Right renal pelvis (tissue), 4 donors: ENCODE results near the gene CSMD2. TPM values are rescaled to one million over a fixed set of nuclear protein-coding genes. Genes with fewer than 3 reads are reported as not detected.

Source experiments
- DNase-seq, 4 donors: peaks; one replicate each; pipeline ENCODE4 v3.0.0-alpha.2; 2013; ENCODE audit warnings: low read depth in 4 of 4, low spot score in 3 of 4, missing footprints in 1 of 4
- polyA plus RNA-seq, 4 donors: library from polyadenylated mRNA; unstranded; fragments of 120-200 nt; gene quantifications; one replicate each; pipeline ENCODE4 v1.2.1, GENCODE V29; 2013; ENCODE audit not compliant: insufficient read length in 4 of 4

CSMD2 gene
- polyA plus RNA-seq, 4 donors: 0.83 to 1.3 (median 1.2) TPM

DNA sequence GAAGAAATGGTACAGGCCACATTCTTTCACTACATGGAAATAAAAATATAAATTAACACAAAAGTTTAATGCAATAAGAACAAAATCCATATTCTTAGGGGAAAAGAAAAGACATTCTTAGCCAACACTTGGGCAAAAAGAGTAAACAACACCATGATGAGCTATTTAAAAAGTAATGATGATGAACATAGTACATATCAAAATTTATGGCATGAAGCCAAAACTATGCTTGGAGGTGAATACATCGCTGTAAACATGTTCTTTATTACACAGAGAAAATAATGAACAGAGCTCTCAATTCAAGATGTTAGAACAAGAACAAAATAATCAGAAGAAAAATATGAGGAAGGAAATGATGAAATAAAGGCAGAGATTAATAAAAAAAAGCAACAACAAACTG, 534.3 kb downstream of the CSMD2 start:
- no peak for DNase-seq

DNA sequence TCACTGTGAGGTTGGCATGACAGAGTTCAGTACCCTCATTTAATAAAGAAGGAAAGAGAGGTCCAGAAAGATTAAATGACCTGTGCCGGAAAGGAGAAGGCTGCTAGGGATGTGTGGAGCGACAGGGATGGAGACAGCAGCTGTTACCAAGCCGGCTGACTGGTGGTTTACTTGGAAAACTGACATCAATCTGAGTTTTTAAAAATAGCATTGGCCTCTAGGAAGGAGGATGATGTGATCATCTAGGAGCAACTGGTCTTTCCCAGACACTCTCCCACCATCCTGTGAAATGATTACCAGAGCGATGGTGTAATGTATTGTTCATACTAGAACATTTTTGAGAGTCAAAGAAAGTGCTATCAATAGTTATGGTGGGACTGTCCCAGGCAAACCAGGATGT, 538.2 kb downstream of the CSMD2 start:
- no peak for DNase-seq

DNA sequence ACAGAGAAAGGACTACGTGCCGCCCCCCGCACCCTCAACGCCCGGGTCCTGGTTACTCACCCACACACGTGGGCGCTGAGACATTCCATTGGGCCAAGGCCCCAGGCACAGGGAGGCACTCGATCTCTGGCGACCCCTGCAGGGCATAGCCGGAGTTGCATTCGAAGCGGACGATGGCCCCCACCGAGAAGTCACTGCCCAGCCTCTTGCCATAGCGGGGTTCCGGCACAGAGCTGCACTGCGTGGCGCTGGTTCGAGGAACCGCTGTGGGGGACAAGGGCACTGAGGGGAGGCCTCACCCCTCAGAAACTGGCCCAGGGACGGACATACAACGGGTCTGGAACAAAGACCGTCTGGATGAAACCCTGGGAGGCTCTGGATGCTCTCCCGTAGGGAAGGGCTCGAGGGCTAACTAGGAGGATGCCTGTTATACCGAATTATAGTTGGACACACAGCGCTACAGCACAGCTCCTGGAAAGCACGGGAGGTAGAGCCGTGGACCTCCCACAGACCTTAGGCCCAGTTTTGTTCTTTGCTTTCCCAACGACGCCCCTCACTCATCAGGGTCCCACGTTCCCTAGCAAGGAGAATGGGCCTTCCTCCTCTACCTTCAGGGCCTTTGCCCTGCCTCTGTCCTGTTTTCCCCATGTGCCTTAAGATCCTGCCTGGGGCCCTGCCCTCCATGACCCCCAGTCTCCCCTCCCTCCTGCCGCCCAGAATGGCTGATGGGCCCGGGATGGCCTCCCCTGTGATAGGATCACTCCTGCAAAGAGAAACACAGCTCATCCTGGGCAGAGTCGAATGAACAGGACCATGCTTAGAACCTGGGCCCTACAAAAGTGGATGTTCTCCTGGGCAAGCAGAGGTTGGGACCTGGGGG, 539.8 kb downstream of the CSMD2 start:
- DNase-seq: no peak

DNA sequence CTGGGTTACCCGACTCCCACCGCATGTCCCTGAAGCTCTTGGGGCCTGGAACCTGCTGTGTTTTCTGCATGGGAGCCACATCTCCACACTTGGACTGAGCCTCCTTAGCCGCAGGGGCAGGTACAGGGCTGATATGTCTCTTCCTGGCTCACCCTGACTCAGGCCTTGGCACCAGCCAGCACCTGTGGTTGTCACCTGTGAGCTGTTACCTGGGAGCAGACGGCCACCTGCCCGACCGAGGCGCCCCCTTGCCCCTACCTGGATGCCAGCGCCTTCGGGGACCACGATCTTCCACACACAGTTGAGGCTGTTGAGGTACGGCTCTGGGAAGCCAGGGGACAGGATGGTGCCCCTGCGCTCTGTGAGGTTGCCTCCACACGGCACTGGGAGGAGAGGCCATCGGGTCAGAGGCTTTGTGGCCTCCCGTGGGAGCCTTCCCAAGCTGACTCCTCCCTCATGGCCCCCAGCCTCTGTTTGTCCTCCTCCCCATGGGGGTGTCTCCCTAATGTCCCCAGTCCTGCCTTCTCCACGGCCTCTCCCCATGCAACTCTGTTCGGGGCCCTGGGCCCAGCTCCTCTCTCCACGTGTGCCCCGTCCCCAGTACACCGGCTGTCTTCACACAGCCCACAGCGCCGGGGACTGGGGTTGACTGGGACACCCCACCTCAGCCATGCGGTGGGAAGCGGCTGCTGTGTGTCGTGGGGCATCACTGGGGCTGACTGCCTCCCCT, 540.6 kb downstream of the CSMD2 start:
- DNase-seq: no peak

DNA sequence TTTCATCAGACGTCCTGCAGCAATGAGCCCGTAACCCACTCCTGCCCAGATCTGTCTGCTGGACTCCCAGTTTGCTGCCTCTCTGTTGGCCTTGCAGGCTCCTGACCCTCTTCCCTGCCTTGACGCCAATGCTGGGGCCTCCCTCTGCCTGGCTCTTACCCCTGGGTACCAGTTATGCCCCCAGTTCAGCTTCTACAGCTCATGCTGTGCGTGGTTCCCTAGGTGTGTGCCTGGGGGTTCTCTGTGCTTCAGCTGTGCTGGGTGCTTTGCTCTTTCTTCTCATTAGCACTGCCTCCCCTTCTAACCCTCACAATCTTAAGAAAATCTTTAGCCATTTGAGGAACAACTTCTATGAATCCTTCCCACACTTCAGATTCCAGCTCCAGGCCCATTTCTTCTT, 541.2 kb downstream of the CSMD2 start:
- no peak for DNase-seq

DNA sequence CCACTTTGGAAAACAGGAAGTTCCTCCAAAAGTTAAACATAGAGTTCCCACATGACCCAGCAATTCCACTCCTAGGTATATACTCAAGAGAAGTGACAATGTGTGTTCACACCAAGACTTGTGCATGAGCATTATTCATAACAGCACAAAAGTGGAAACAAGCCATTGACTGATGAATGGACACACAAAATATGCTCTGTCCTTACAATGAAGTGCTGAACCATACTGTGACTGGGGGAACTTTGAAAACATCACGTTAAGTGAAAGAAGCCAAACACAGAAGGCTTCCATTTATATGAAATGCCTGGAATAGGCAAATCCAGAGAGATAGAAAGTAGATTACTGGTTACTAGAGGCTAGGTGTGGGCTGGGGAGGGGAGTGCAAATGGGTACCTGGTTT, 542.3 kb downstream of the CSMD2 start:
- no peak for DNase-seq

DNA sequence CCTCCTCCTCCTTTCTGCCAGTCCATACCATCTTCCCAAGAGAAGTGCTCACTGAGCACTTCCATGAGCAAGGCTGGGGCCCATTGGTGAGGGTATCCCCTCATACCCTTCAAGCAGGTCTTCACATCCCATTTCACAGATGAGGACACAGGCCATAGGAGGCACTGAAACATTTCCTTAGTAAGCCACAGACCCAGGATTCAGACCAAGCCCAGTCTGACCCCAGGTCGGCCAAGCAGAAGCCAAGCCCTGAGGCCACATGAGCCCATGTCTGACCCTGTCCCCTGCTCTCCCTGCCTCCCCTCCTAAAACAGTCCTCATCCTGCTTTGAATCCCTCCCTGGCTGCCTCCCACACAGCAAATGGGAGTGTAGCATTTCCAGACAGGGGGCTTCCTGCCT, 546.4 kb downstream of the CSMD2 start:
- no peak for DNase-seq

DNA sequence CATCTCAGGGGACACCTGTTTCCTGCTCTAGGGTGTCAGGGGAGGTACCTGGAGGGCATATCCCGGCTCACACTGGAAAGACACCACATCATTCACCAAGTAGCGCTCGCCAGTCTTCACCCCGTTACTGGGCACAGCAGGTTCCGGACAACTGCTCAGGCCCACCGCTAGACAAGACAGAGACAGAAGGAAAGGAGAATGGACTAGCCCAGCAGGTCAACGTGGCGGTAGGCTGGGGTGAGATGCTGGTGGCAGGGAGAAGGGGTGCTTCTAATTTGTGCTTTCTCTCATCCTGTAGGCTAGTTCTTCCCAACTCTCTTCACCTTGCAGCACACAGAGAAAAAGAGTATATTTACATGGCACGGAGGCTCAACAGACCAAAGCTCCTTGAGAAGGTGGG, 547.6 kb downstream of the CSMD2 start:
- no peak for DNase-seq

DNA sequence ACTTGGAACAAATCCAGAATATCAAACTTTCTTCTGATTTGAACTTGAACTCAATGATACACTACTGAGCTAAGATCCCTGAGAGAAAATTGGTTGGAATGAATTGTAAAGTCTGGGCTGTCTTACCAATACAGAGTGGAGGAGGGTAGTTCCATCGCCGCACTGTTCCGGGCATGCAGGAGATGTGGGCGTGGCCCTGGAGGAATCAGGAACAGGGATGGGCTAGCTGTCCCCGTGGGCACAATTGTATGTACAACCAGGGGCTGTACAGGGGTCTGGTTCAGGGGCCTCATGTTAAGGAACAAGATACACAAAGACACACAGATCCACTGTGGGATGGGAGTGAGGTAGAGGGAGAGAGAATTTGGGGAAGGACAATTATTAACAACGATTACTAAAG, 548.2 kb downstream of the CSMD2 start:
- no peak for DNase-seq

DNA sequence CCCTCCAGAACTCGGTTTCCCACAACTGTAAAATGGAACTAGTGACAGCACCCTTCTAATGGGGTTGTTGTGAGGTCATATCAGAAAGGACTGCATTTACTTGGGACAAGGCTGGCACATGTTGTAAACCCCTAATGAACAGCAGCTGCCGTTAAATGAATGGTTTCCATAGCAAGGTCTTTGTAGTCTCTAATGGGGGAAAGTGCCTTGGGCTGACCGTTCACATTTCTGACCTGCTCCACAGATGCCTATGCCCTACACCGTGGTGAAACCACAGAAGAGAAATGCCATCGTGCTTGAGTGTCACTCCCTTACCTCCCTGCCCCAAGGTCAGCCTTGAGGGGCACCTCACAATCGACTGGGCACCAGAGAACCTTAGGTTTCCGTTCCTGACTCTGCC, 549.5 kb downstream of the CSMD2 start:
- no peak for DNase-seq

DNA sequence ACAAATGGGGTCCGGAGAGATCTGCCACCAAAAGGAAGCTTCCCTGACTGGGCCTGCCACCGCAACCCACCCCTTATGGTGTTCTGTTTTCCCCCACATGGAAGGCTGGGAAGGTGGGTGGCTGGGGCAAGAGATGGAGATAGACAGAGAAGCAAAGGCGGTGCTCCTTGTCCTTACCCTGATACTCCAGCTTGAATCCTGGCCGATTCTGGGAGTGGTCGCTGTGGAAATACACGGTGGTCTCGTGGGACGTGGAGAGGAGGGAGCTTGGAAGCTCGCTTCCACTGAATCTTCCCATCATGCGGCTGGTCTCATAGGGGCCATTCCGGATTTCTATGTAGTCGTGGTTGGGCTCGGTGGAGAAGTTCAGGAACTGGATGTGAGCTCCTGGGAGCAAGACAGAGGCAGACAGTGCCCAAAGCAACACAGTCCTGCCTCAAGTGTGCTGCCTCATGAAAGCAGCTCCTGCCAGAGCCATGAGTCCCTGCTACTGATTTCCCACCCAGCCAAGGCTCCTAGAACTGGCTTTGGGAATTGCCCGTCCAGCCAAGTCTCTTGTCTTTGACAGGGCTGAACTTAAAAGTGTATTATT, 554.1 kb downstream of the CSMD2 start:
- no peak for DNase-seq

DNA sequence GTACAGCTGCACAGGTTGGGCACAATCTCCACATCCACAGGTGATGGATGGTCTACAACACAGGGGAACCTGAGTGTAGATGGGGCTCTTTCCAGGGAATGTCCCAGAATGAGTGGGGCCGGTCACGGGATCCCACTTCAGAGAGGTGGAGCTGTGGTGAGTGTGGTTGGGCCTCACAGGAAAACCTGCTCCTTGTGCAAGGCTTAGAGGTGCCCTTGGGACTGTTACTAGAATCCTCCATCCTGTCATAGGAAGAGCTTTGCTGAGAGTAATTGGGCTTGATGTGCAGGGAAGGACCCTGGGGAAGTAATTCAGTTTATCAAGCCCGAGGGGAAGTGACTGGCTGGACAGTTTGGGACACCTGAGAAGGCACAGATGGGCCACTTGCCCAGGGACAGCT, 554.6 kb downstream of the CSMD2 start:
- DNase-seq: no peak

DNA sequence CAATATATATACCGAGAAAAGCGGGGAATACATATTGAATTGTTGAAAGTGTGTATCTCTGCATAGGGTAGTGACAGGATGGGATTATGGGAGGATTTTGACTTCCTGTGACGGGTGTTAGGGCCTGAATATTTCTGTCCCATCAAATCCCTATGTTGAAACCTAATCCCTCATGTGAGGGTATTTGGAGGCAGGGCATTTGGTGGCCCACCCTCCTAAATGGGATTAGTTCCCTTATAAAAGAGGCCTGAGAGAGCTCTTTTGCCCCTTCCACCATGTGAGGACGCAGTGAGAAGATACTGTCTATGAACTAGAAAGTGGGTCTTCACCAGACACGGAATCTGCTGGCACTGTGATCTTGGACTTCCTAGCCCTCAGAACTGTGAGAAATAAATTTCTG, 555.3 kb downstream of the CSMD2 start:
- no peak for DNase-seq

DNA sequence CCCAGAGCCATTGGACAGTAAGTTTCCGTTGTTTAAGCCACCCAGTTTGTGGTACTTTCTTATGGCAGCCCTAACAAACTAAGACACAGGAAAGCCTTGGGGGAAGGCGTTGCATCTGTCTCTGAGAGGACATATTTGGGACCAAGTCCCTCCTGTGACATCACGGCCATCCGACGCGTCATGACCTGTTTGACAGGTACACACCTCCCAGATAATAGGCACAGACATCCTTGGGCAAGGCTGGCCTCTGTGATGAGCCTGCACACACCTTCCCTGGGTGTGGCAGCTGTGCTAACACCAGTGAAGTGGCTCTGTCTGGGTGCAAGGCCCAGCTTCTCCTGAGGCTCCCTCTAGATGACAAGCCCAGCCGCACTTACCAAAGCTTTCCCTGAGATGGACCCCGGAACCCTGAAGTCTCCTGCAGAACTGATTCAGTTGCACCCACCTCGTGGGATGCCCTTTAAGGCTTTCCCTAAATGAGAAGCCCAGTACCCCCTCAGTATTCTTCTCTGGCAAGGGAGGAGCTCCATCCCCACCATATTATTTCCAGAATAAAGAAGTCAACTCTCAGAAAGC, 556.1 kb downstream of the CSMD2 start:
- no peak for DNase-seq

DNA sequence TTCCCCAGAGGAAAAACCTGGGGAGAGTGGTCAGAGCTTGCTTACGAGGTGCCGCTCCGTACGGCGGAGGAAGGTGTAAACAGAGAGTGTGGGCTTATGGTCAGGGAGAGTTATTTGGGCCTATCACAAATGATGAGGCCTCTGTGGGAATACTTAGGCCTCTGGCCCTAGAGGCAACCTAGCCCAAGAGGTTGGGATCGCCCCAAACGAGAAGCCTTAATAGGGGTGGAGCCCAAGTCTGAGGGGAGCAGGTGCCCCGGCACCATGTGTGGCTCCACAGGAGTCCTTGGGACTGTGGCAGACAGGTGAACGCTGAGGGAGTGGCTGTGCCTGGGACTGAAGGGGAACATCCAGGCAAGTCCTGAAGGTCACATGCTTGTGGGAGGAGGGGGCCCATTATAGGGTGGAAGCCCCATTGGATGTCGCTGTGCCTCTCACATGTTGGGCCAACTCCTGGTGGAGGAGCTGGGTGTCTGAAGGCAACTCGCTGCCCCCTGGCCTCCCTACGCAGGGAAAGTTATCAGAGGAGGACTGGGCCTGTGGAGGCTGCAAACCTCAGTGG, 557.5 kb downstream of the CSMD2 start:
- no peak for DNase-seq

DNA sequence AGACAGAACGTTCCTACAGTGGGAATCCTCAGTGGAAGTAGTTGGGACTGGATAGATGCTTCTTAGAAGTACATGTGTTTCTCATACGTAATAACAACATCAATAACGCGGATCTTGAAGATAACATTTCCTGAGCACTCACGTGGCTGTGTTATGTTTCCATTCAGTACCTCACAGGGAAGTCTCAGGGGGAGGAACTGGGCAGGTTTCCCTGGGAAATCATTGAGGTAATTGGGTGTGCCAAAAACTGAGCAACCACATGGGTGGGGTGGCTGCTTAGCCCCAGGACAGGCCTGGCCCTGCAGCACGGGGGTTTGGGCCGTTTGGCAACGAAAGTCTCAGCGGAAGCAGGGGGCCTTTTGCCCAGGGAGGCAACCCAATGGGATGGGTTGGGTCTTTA, 558.8 kb downstream of the CSMD2 start:
- no peak for DNase-seq

DNA sequence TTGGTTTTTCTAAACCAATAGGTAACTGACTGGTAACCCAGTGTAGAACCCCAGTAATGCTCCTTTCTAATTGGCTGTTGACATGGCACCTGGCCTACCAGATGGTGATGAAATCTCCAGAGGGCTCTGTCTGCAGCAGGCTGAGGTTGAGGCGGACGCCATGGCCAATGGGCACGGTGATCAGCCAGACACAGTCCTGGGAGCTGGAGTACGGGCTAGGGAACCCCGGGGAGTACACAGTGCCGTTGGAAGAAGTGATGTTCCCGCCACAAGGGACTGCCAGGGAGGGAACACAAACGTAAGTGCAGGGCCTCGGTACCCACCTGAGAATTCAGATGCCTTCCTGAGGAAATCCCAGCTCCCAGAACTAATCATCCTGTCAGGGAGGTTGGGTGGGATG, 562.8 kb downstream of the CSMD2 start:
- DNase-seq: no peak

DNA sequence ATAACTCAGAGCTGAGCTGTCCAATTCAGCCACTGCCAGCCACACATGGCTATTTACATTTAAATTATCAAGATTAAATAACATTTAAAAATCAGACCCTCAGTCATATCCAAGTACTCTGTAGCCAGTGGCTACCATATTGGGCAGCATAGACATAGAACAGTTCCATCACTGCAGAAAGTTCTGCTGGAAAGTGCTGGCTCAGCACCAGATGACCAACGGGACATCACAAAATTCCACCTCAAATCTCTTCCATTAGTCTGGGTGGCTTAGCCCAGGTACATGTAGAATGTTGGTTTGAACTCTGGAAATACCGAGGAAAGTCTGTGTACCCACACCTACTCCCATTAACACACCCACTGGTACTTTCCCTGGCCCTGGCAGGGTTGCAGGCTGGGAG, 563.3 kb downstream of the CSMD2 start:
- no peak for DNase-seq

DNA sequence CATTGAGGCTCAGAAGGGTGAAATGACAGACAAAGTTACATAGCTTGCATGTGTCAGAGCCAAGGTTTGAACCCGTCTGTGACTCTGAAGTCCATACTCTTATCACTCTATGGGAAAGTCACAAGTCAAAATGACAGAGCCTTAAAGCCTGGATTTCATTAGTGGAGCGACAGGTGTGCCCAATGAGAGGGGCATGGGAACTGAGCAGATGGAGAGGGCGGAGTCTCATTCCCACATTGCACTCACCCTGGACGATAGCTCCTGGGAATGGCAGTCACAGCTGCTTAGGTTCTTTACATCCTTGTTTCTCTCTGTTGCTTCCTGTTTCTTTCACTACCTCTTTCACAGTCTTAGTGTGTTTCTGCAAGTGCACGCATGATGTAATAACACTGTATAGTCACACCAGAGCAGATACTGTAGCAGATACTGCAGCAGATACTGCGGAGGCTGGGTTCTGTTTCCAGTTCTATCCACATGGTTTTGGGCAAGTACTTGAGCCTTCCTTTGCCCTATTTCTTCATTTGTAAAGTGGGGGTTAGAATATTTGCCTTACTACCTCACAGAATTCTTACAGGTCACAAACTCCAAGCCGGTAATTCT, 565.4 kb downstream of the CSMD2 start:
- no peak for DNase-seq

DNA sequence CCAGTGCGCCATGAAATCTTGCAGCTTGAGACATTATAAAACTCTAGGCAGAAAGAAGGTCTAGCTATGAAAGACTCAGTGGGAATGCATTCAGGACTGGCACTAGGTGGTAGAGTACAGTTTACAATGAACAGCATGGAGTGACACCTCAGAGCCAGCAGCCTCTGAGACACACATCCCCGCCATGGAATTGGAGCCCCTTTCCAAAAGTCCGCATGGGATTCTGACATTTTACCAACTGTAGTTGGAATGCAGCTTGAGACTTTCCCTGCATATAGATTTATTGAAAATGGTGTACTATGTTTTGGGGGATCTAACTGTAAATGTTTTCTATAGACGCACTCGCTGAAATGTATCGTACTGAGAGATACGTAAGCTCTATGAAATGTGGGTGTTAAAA, 576.3 kb downstream of the CSMD2 start:
- DNase-seq: no peak

DNA sequence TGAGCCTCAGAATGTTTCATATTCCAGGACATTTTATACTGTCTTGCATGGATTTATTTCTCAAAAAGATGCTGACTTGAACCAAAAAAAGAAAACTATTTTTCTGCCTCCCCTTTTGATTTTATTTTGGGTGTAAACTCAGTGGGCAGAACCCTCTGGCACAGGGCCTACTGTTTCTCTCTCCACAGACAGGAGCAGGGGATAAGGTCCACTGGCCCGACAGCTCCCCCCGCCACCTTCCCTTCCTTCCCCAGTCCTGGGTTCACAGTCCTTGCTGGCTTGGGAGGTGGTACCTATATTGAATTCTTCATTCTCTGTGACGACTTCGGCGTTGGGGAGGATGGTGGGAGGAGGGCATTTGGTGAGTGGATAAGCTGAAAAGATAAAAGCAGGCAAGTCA, 578.2 kb downstream of the CSMD2 start:
- DNase-seq: no peak
